Astrocyte of the cerebellum (primary cell): Measurements from ENCODE around the gene CBX5.
"Not testable (repeated sequence)": the region's sequence is repeated elsewhere in the genome, so short reads cannot be mapped to it uniquely, and the experiment has no call there.

Source experiments
- DNase-seq: peaks from one replicate; pipeline ENCODE4 v3.0.0-alpha.2; 2011; ENCODE audit warnings: low read depth
- H3K4me3 ChIP-seq: 2 replicates; pipeline ENCODE4 v1.5.1; 2011; ENCODE audit warnings: mild to moderate bottlenecking, low read depth, low read length, moderate library complexity
- CTCF ChIP-seq: IDR thresholded peaks from 2 replicates; pipeline ENCODE4 v1.5.1; 2012; ENCODE audit warnings: low read length, low read depth, moderate library complexity, mild to moderate bottlenecking; ENCODE audit errors: missing control alignments
- in situ Hi-C: cut with HindIII; loops from 2 replicates; pipeline ENCODE4 v1.10.0; 2017; ENCODE audit warnings: low sequenced_read_pairs

Gene CBX5

GRCh38 chr12:54230555-54230954, 49.4 kb downstream of the CBX5 start:
- no peak for DNase-seq
- TF ChIP-seq CTCF = no peak
- H3K4me3 ChIP-seq = no peak overlapping the region
- in situ Hi-C loops = no loop called here

- in situ Hi-C loops = no loop called here
- H3K4me3 ChIP-seq = no peak overlapping the region
- peak; percentile 86 for DNase-seq
- TF ChIP-seq CTCF = no peak
These were observed 50.2 kb downstream of the CBX5 start for GRCh38 chr12:54229624-54230212.

- TF ChIP-seq CTCF = no peak
- H3K4me3 ChIP-seq = no peak overlapping the region
- in situ Hi-C loops = no loop called here
- DNase-seq = no peak
These were observed 51.5 kb downstream of the CBX5 start for GRCh38 chr12:54228471-54228870.

GRCh38 chr12:54227927-54228326, 52.0 kb downstream of the CBX5 start:
- in situ Hi-C loops = not testable (repeated sequence)

GRCh38 chr12:54227376-54227775, 52.5 kb downstream of the CBX5 start:
- in situ Hi-C loops = no loop called here
- no peak for TF ChIP-seq CTCF
- H3K4me3 ChIP-seq = no peak overlapping the region
- no peak for DNase-seq

More at GRCh38 chr12:54227927-54228326, 52.0 kb downstream of the CBX5 start:
- not testable (repeated sequence) for DNase-seq, H3K4me3 ChIP-seq

- no peak for TF ChIP-seq CTCF
- no peak overlapping the region for H3K4me3 ChIP-seq
- DNase-seq = no peak
- in situ Hi-C loops = no loop called here
These were observed 54.3 kb downstream of the CBX5 start for GRCh38 chr12:54225666-54226065.

- no peak overlapping the region for H3K4me3 ChIP-seq
- TF ChIP-seq CTCF = no peak
- DNase-seq = peak; percentile 66
- in situ Hi-C loops = no loop called here
These were observed 57.3 kb downstream of the CBX5 start for GRCh38 chr12:54222609-54223008.
